GM21367 (cell line): ENCODE data around the gene CDC42BPA.
"Not testable (repeated sequence)": the region's sequence is repeated elsewhere in the genome, so short reads cannot be mapped to it uniquely, and the experiment has no call there.

Experiments used
- ATAC-seq: cut with Tn5 transposase; IDR thresholded peaks from one replicate; pipeline ENCODE4 v1.9.1; 2021; ENCODE audit not compliant: unreplicated experiment

The CDC42BPA gene

DNA sequence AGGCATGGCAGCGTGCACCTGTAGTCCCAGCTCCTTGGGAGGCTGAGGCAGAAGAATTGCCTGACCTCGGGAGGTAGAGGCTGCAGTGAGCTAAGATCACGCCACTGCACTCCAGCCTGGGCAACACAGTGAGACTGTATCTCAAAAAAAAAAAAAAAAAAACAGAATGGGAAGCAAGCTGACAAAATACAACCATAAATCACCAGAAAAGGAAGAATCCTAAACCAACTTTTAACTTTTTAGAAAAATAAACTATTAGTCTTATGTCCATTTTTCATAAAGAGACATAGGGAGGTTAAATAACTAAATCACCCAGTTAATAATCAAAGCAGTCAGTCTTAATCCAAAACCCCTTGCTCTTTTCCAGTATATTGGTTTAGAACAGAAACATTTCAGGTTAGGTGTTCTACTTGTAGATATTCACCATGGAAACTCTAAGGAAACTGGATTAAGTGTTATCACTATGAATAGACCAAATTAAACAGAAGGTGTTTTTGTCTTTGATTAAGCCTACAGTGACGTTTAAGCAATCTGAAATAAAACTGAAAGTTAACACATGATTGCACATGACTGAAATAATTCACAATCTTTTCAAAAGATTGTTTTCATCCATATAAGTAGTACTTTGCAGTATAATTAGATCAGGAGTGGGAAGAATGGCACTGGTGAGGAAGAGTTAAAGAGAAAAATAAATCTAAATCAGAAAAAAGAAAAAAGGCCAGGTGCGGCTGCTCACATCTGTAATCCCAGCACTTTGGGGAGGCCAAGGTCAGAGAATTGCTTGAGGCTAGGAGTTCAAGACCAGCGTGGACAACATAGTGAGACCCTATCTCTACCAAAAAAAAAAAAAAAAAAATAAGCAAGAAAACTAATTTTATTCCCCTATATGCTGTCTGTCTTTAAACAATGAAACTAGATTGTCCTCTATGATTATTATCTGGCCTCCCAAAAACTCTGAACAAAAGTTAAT, 9.6 kb downstream of the CDC42BPA start:
- no peak for ATAC-seq

DNA sequence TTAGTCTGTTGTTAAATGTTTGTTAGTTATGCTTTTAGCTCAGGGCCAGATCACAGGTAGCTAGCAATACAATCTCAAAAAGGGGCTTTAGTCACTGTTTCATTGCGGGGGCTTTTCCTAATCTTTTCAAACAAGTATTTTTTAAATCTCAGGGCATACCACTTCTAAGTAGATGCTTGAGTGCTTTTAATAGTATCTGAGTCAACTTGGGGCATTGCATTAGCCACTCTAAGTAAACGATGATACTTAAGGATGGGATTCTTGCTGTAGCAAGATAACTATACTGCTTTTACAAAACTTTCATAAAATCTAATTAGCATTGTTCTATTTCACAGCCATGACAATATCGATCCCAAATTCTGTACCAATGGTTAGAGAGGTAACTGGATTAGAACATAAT, 11.6 kb downstream of the CDC42BPA start:
- no peak for ATAC-seq

DNA sequence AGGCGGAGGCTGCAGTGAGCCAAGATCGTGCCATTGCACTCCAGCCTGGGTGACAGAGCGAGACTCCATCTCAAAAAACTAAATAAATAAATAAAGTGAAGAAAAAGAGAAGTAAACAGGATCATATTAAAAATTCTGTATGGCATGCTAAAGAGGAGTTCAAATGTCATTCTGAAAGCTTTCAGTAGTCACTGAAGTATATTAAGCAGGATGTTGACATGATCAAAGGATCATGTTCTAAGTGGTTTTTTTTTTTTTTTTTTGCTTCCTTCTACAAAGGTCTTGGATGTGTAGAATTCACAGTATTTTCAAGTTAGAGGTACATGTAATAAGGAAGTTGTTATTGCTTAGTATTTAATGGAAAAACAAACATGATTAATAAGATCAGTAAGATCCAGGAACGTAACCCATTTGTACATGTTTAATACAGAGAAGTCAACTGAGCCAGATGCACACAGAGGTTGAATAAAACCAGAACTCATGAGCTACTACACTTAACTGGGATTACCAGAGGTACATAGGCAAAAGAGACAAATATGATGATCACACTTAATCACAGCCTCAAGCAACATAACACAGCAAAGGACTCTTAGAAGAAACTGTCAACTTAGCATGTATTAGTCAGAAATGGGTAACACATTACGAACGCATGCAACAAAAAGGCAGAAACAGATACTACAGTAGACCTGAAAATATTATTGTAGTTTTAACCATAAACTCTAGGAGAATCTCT, 12.2 kb downstream of the CDC42BPA start:
- ATAC-seq: no peak

DNA sequence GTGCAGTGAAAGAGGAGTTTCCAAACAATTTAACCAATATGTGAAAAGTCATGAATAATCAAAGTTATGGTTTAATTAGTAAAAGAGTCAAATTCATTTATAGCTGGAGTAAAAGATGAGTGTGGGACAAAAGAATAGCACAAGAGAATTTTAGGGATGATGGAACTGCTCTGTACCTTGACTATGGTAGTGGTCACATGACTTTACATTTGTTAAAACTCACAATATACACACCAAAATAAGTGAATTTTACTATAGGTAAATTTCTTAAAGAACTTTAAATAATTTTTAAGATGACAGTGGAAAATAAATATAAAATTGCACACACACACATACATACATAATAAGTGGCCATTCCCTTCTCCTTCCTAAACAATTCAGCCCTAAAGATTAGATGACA, 13.6 kb downstream of the CDC42BPA start:
- ATAC-seq: no peak

DNA sequence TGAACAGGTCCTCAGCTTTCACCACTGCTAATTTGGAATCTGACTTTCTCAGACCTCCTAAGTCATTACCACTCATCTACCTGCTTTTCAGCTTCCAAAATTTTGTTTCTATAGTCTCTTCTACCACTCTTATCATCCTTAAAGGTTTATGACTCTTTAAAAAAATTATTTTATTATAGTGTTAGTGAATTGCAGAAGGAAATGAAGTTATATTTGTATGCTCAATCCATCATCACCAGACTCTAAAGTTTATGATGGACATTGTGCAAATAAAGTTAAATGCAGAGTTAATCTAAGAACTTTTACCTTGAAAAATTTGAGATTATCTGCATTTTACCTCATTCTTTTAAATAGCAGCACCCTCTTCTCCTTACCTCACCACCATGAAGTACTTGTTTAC, 14.6 kb downstream of the CDC42BPA start:
- ATAC-seq: no peak

DNA sequence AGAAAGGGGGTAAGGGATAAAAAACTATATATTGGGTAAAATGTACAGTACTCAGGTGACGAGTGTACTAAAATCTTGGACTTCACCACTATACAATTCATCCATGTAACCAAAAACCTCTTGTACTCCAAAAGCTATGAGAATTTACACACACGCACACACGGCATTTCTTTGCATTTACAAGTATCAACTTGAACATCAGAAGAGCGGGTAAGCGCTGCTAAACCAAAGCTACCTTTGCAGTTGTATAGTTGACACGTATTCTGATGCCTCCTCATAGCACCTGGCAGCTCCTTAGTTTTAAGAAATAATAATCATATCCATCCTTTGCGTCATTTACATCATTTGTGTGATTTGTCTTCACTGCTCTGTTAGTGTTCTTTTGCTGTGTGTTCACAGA, 17.6 kb downstream of the CDC42BPA start:
- ATAC-seq: no peak

DNA sequence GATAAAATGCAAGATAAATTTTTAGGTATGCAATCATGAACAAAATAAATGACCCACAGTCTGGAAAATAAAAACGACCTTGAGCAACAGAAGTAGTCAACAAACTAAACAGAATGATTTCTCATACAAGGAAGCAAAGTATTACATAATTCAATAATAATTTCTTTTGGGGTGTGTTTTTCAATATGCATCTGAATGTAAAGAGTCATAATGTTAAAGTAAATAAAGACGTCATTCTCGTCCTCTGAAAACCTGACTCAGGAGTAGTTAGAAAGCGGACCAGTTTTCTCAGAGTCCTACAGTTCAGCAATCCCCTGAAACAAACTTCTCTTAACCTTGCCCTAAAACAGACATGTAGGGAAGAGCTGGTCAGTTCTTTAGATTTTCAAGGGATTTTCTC, 18.6 kb downstream of the CDC42BPA start:
- ATAC-seq: no peak

DNA sequence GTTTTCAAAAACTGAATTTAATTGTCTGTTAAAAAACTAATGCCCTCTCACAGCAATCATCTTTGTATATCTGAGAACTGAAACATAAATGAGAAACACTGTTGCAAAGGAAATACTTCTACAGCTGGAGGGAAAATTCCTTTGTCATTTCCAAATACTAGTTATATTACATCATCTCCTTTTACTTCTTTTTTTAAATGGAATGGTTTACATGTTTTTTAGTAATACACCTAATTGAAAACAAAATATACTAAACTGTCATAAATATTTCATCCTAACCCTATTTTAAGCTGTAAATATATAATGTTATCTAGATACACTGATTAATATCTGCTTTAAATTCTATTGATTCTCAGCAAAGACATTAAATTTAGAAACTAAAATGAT, 19.1 kb downstream of the CDC42BPA start:
- ATAC-seq: no peak

DNA sequence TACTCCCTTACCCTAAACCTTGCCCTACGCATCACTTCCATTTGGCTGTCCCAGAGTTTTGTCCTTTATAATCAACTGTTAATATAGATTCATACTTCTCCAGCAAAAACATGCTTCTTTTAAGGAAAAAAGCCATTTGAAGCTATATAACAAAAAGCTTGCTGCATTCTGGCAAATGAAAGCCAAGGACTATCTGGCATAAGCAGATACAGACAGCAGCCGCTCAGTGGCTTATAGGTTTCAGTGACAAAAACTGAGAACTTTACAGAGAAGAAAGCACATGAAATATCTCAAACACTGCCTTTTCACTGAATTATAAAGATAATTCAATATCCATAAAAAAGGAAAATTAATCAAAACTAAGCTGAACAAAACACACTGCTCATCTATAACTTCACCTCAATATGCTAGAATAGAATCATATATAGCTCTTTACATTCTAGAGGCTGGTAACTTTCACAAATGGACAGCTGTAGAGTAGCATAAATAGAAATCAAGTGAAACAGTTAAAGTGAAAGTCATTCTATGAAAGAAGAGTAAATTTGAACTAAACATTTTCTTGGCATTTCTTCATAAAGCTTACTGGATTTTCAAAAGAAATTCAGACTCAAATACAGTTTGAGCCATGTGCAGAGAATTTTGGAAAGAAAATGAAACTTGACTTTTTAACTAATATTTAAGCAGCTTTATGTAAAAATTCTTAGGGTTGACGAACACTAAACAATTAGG, 19.6 kb downstream of the CDC42BPA start:
- no peak for ATAC-seq

DNA sequence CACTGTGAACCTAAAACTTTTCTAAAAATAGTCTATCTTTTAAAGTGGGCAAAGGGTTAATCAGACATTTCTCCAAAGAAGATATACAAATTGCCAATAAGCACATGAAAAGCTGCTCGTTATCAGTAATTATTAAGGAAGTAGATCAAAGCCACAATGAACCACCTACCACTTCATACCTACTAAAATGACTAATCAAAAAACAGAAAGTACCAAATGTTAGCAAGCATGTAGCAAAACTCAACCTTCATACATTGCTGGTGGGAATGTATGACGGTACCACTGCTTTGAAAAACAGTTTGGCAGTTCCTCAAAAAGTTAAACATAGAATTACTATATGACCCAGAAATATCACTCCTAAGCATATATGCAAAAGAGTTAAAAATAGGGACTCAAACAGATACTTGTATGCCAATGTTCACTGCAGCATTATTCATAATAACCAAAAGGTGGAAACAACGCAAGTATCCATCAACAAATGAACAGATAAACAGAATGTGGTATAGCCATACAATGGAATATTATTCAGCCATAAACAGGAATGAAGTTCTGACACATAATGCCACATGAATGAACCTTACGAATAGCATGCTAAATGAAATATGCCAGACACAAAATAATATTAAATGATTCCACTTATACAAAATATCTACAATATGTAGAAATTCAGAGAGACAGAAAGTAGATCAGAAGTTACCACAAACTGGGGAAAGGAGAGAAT, 21.1 kb downstream of the CDC42BPA start:
- no peak for ATAC-seq

DNA sequence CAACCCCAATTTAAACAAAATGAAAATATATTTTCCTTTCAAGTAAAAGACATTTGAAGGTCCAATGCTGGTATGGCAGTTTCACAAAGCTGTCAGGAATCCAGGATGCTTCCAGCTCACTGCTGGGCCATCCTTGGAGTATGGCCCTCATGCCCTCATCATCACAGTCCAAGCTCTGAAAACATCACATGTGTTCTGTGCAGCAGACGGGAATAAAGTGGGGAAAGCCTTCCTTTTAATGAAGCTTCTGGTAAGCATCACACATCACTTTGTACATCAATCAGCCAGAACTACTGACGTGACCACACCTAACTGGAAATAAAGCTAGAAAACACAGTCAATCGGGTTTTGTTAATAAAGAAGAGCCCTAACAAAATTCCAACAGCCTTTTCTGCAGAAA, 22.7 kb downstream of the CDC42BPA start:
- ATAC-seq: no peak

DNA sequence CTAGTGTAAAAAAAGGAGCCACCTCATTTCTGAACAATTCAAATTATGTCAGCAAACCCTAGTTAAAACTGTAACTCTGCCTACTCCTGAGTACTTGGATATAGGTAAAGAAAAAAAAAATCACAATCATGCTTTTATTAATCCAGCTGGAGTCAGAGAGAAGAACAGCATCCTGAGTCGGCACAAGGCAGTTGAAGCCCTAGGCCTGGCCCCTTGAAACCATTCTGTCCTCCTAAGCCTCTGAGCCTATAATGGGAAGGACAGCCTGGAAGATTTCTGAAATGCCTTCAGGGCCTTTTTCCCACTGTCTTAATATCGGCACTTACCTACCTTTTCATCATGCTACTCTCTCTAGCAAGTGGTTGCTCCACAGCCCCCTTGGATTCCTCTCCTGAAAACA, 32.5 kb downstream of the CDC42BPA start:
- no peak for ATAC-seq

DNA sequence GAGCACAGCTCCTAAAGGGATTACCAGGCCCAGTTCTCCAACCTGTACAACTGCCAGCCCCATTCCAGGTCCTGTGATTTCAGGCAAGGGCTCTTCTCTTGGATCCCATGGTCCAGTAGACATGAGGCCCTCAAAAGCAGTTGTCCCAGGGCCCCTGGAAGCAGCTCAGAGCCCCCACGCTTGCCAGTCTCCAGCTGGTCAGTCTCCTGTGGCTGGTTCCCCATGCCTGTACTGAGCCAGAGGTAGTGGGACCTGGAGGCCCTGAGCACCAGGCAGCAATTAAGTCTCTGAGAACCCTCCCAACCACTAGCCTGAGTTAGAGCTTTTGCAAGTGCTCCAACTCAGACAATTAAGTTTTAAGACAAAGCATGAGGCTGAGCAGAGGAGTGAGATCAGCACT, 36.9 kb downstream of the CDC42BPA start:
- no peak for ATAC-seq

DNA sequence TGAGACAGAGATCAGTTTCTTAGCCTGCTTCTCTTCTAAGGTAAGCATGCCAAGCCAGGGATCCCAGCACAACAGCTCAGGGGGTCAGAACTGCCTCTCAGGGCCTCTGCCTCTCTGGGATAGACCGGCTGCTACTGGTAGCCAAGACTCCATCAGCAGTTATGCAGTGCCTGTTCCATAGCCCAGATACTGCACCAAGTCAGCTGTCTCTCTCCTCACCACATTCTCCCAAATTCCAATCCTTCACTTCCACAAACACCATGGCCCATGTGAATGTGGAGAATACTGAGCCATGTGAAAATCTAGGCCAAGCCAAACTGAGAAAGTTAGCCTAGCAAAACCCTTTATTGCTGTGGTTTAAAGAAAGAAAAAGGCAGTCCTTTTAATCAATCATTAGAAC, 37.5 kb downstream of the CDC42BPA start:
- ATAC-seq: no peak

DNA sequence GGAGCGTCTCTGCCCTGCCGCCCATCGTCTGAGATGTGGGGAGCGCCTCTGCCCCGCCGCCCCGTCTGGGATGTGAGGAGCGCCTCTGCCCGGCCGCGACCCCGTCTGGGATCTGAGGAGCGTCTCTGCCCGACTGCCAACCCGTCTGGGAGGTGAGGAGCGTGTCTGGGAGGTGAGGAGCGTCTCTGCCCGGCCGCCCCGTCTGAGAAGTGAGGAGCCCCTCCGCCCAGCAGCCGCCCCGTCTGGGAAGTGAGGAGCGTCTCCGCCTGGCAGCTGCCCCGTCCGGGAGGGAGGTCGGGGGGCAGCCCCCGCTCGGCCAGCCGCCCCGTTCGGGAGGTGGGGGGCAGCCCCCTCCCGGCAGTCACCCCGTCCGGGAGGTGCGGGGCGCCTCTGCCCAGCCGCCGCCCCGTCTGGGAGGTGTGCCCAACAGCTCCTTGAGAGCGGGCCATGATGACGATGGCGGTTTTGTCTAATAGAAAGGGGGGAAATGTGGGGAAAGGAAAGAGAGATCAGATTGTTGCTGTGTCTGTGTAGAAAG, 42.1 kb downstream of the CDC42BPA start:
- not testable (repeated sequence) for ATAC-seq

DNA sequence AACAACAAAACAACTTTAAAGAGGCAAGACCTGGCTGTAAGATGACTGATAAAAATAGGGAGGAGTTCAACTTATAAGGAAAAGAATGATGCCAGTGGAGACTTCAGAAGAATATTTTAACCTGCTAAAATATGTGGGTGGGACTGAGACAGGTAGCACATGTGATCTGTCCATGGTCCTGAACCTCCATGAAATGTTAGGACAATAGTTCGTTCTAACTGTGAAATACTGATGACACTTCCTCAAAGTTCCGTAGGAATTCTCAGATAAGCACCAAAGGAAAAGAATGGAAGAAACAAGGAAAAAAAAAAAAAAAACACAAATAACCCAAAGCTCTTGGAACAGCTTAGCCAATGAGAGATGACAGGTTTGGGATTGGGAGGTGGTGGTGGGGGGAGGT, 44.7 kb downstream of the CDC42BPA start:
- no peak for ATAC-seq

DNA sequence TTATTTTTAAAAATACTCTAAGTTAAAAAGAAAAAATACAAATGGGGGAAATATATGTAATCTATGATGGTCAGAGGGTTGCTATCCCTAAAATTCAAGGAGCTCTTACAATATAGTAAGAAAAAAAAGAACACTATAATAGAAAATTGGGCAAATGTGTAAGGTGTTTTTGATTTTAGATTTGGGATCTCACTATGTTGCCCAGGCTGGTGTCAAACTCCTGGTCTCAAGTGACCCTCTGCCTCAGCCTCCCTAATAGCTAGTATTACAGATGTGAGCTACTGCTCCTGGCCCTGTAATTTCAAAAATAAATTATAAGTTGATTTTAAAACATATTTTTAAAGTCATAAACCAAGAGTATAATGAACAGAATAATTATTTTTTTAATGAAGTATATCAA, 45.9 kb downstream of the CDC42BPA start:
- ATAC-seq: no peak

DNA sequence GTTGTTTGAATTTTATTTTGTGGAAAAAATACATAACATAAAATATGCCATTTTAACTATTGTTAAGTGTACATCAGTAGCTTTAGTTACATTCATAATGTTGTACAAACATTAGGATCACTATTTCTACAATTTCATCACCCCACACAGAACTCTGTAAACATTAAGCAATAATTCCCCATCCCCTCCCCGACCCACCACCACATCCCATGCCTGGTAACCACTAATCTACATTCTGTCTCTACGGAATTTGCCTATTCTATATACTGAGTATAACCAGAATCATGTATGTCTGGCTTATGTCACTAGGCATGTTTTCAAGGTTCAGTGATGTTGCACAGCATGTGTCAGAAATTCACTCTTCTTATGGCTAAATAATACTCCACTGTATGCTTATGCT, 47.7 kb downstream of the CDC42BPA start:
- no peak for ATAC-seq

DNA sequence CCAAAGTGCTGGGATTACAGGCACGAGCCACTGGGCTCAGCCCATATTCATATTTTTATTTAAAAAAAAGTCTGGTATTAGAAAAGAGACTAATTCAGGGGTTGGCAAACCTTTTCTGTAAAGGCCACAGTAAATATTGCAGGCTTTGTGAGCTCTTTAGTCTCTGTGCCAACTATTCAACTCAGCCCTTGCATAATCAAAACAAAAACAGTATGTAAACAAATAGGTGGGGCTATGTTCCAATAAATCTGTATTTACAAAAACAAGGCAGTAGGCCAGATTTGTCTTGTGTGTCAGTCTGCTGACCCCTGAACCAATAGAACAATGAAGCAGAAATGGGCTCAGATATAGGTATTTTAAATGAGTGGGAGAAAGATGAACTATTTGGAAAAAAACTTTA, 49.3 kb downstream of the CDC42BPA start:
- no peak for ATAC-seq

DNA sequence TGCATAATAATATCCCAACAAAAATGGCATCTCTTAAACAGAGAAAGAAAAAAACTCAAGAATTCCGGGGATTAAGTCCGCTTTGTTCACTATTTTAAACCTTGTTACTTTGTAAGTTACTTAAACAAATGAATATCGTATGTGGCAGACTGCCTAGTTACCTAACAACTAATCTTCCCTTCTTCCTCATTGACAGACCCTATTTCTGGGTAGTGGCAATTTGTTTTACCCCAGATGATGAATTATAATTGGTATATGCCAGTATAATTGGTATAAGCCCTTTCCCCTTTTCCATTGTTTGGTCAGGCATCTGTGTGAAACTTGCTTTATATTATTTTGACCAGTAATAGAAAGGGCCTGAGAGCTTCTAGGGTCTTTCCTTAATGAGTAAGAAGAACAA, 52.4 kb downstream of the CDC42BPA start:
- ATAC-seq: no peak

DNA sequence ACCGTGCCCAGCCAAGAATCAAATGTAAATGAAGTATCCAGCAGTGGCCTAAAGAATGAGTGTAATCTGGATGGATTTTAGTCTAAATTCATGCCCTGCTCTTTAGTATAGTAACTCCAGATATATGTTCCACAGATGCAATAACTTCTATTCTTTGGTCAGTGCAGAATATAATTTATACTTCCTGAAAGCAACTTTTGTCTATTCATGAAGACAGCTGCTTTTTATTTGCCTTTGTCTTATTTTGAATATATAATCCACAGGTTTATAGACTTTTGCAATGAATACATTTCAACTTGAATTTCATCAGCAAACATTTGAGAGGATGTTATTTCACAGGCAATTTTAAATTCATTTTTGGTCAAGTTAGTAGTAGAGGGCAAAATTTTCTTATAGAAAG, 54.4 kb downstream of the CDC42BPA start:
- ATAC-seq: no peak
